ENCODE measurements around the gene SYF2.
"Not testable (repeated sequence)": the region's sequence is repeated elsewhere in the genome, so short reads cannot be mapped to it uniquely, and the experiment has no call there.

SYF2 gene

GRCh38 chr1:25245809-25246599, 13.7 kb upstream of the SYF2 start:
- peak in 2 of 3 experiments; percentile 31 to 32 for DNase-seq

- no peak for DNase-seq
Observed at GRCh38 chr1:25245393-25245792, 13.1 kb upstream of the SYF2 start.

- no peak for DNase-seq
Observed at GRCh38 chr1:25243907-25244306, 11.6 kb upstream of the SYF2 start.

GRCh38 chr1:25239681-25240541, 7.6 kb upstream of the SYF2 start:
- DNase-seq, result peak; percentile 91 to 96 (median 94)

- no peak for DNase-seq
Observed at GRCh38 chr1:25238046-25238445, 5.7 kb upstream of the SYF2 start.

- DNase-seq, result not testable (repeated sequence)
Observed at GRCh38 chr1:25236261-25236660, 4.0 kb upstream of the SYF2 start.

GRCh38 chr1:25235411-25235810, 3.1 kb upstream of the SYF2 start:
- DNase-seq, result not testable (repeated sequence)

GRCh38 chr1:25232866-25233784, 823 bp upstream of the SYF2 start:
- peak in 2 of 3 experiments; percentile 34 to 64 for DNase-seq

- no peak for DNase-seq
Observed at GRCh38 chr1:25223471-25223870, 8.8 kb downstream of the SYF2 start.

GRCh38 chr1:25222606-25223005, 9.7 kb downstream of the SYF2 start:
- no peak for DNase-seq

GRCh38 chr1:25220666-25221065, 11.6 kb downstream of the SYF2 start:
- no peak for DNase-seq

- DNase-seq, result no peak
Observed at GRCh38 chr1:25219661-25220251, 12.5 kb downstream of the SYF2 start.

GRCh38 chr1:25217598-25218232, 14.6 kb downstream of the SYF2 start:
- DNase-seq, result no peak

GRCh38 chr1:25217015-25217414, 15.3 kb downstream of the SYF2 start:
- no peak for DNase-seq

- DNase-seq, result no peak
Observed at GRCh38 chr1:25216123-25216522, 16.2 kb downstream of the SYF2 start.

GRCh38 chr1:25212725-25213124, 19.6 kb downstream of the SYF2 start:
- no peak for DNase-seq

GRCh38 chr1:25210728-25211127, 21.6 kb downstream of the SYF2 start:
- no peak for DNase-seq

GRCh38 chr1:25209516-25209915, 22.8 kb downstream of the SYF2 start:
- no peak for DNase-seq

GRCh38 chr1:25208561-25209222, 23.6 kb downstream of the SYF2 start:
- DNase-seq, result peak in 1 of 3 experiments; percentile 38

- DNase-seq, result no peak
Observed at GRCh38 chr1:25208092-25208491, 24.2 kb downstream of the SYF2 start.

GRCh38 chr1:25206201-25206600, 26.1 kb downstream of the SYF2 start:
- no peak for DNase-seq

Measured in NCI-H1417 (cell line).